ENCODE data around the gene TRO.

The TRO gene

GRCh38 chrX:54950730-54951375, 30.2 kb downstream of the TRO start:
- TF ChIP-seq FOXP2 (optimal IDR thresholded peaks at IDR 0.05; ENCODE audit: borderline replicate concordance, extremely low read depth, extremely low read length, insufficient read depth) (no peak), POLR2AphosphoS5 (IDR thresholded peaks at IDR 0.05; ENCODE audit: low read depth, low read length) (no peak), SIN3A (IDR thresholded peaks at IDR 0.05; ENCODE audit: borderline replicate concordance, insufficient read depth, low read length) (no peak), TAF1 (IDR thresholded peaks at IDR 0.05; ENCODE audit: borderline replicate concordance, insufficient read depth, low read length) (no peak)
- TF ChIP-seq, protein P1, sequence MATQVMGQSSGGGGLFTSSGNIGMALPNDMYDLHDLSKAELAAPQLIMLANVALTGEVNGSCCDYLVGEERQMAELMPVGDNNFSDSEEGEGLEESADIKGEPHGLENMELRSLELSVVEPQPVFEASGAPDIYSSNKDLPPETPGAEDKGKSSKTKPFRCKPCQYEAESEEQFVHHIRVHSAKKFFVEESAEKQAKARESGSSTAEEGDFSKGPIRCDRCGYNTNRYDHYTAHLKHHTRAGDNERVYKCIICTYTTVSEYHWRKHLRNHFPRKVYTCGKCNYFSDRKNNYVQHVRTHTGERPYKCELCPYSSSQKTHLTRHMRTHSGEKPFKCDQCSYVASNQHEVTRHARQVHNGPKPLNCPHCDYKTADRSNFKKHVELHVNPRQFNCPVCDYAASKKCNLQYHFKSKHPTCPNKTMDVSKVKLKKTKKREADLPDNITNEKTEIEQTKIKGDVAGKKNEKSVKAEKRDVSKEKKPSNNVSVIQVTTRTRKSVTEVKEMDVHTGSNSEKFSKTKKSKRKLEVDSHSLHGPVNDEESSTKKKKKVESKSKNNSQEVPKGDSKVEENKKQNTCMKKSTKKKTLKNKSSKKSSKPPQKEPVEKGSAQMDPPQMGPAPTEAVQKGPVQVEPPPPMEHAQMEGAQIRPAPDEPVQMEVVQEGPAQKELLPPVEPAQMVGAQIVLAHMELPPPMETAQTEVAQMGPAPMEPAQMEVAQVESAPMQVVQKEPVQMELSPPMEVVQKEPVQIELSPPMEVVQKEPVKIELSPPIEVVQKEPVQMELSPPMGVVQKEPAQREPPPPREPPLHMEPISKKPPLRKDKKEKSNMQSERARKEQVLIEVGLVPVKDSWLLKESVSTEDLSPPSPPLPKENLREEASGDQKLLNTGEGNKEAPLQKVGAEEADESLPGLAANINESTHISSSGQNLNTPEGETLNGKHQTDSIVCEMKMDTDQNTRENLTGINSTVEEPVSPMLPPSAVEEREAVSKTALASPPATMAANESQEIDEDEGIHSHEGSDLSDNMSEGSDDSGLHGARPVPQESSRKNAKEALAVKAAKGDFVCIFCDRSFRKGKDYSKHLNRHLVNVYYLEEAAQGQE (IDR thresholded peaks at IDR 0.05; ENCODE audit: insufficient read depth in 1 of 2, low read depth in 2 of 2, low read length in 2 of 2): no peak

DNA sequence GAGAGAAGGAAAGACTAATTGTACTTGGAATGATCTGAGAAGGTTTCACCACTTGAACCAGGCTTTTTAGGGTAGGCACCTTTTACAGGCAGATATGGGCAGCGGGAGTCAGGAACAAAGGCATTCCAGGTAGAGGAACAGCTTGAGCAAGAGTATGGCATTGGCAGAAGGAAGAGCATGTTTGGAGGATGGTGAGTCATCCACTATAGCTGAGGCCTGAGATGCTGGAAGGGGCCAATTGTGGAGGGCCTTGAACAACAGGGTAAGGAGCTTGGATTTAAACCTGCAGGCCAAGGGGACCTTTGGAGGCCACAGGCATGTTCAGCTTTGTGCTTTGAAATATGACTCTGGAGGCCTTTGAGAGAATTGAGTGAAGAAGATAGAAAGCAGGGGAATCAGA, 41.1 kb downstream of the TRO start:
- TF ChIP-seq SIN3A (IDR thresholded peaks at IDR 0.05; ENCODE audit: borderline replicate concordance, insufficient read depth, low read length): no peak
- TF ChIP-seq TAF1 (IDR thresholded peaks at IDR 0.05; ENCODE audit: borderline replicate concordance, insufficient read depth, low read length): no peak
- no peak for TF ChIP-seq FOXP2 (optimal IDR thresholded peaks at IDR 0.05; ENCODE audit: borderline replicate concordance, extremely low read depth, extremely low read length, insufficient read depth)

DNA sequence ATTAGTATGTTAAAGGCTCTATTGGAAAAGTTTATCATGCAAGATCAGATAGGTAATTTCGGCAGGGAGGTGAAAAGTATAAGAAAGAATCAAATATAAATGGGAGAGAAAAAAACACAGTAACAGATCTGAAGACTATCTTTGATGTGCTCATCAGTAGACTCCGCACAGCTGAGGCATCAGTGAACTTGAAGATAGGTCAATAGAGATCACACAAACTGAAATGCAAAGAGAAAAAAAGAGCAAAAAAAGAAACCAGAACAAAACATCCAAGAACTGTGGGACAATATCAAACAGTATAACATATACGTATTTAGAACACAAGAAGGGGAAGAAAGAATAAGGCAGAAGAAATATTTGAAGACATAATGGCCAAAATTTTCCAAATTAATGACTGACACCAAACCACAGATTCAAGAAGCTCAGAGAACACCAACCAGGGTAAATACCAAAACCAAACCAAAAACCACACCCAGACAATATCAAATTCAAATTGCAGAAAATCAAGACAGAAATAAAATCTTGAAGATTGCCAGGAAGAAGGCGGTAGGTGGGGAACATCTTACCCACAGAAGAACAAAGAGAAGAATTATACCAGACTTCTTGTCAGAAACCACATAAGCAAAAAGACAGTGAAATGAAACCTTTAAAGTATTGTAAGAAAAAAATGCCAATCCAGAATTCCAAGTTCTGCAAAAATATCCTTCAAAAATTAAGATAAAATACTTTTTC, 44.3 kb downstream of the TRO start:
- TF ChIP-seq TAF1 (IDR thresholded peaks at IDR 0.05; ENCODE audit: borderline replicate concordance, insufficient read depth, low read length): no peak
- TF ChIP-seq POLR2AphosphoS5 (IDR thresholded peaks at IDR 0.05; ENCODE audit: low read depth, low read length): no peak
- TF ChIP-seq, protein P1 (IDR thresholded peaks at IDR 0.05; ENCODE audit: insufficient read depth in 1 of 2, low read depth in 2 of 2, low read length in 2 of 2): no peak

- no peak for TF ChIP-seq SIN3A (IDR thresholded peaks at IDR 0.05; ENCODE audit: borderline replicate concordance, insufficient read depth, low read length)
- TF ChIP-seq, protein P1 (IDR thresholded peaks at IDR 0.05; ENCODE audit: insufficient read depth in 1 of 2, low read depth in 2 of 2, low read length in 2 of 2): no peak
- TF ChIP-seq POLR2AphosphoS5 (IDR thresholded peaks at IDR 0.05; ENCODE audit: low read depth, low read length): no peak
- TF ChIP-seq TAF1 (IDR thresholded peaks at IDR 0.05; ENCODE audit: borderline replicate concordance, insufficient read depth, low read length): no peak
- no peak for TF ChIP-seq FOXP2 (optimal IDR thresholded peaks at IDR 0.05; ENCODE audit: borderline replicate concordance, extremely low read depth, extremely low read length, insufficient read depth)
Measured at GRCh38 chrX:54977387-54977786, 56.8 kb downstream of the TRO start.

GRCh38 chrX:54978448-54978847, 57.8 kb downstream of the TRO start:
- no peak for TF ChIP-seq TAF1 (IDR thresholded peaks at IDR 0.05; ENCODE audit: borderline replicate concordance, insufficient read depth, low read length)
- TF ChIP-seq, protein P1 (IDR thresholded peaks at IDR 0.05; ENCODE audit: insufficient read depth in 1 of 2, low read depth in 2 of 2, low read length in 2 of 2): no peak
- no peak for TF ChIP-seq SIN3A (IDR thresholded peaks at IDR 0.05; ENCODE audit: borderline replicate concordance, insufficient read depth, low read length)

All from PFSK-1 (cell line).